GM19239 (cell line): ENCODE measurements around the gene FXYD6.

Experiments
- DNase-seq: peaks from one replicate; pipeline ENCODE4 v3.0.0; 2011; ENCODE audit warnings: low spot score; ENCODE audit not compliant: insufficient read length
- FAIRE-seq: peaks from 2 replicates; lab custom pipeline; 2011; peaks lifted over from hg19 to GRCh38; lab: Jason Lieb, UNC

The FXYD6 gene

DNA sequence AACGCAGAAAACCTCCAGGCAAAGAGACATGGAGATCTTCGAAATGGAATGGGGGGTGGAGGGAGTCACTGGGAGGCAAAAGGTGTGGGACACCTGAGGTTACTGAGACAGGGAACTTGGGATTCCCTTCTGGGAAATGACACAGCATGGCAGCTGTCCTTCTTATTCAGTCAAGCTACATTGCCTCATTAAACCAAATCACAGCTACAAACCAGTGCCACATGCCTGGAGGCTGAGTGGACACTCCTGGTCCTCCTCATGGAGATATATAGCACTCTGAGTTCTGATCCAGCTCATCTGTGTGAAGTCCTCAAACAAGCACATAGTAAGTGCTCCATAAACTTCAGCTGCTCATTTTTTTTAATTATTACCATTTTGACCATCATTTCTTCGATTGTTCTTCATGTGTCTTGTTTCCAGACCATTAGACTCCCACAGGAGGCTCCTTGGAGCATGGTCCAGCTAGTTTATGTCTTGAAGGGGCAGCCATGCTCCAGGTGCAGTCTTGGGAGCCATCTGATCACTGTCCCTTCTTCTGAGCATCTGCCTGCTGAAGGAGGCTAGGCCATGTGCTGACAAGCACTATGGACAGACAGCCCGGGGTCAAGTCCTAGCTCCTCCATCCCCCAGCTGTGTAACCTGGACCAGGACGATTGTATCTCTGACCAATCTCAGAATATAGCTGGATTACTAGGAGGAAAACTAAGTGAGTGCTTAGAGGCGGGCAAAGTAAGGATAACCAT lies 42.2 kb downstream of the FXYD6 start:
- FAIRE-seq (no peak), DNase-seq (no peak)

DNA sequence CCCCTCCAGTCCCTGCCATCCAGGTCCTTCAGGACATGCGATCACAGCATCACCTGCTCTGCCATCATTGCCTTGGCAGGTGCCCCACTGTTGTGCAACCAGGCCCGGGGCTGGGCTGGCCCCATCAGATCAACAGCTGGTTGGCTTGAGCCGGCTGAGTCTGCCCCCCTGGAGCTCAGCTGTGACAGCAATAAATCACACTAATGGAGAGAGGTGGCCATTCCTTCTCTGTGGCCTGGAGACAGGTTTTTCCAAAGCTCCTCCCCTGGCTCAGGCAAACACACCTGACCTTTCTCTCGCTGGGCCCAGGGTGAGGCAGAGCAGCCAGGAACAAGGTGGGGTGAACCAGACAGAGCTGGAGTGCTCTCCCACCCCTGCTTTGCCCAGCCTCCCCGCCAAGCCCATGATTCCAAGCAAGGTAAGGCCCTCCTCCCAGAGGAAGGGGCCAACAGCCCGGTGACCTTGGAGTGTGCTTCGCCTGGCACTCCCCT lies 43.0 kb downstream of the FXYD6 start:
- no peak for FAIRE-seq
- DNase-seq: no peak

DNA sequence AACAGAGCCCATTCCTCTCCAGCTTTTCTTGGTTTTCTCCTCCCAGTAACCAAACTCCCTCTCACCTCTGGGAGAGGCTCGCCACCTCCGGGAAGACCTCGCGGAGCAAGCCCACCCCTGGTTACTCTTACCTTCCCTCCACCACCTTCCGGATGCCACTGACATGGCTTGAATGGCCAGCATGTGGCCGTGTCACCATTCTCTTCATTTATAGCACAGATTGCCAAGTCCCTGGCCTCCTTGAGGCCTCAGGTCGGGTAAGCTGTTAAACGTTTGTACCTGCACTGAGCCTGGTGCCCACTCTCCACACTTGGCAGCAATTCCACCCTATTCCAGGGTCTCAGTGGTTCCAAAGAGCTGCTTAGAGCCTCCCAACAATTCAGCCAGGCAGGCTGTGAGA lies 43.9 kb downstream of the FXYD6 start:
- no peak for DNase-seq
- FAIRE-seq: no peak

DNA sequence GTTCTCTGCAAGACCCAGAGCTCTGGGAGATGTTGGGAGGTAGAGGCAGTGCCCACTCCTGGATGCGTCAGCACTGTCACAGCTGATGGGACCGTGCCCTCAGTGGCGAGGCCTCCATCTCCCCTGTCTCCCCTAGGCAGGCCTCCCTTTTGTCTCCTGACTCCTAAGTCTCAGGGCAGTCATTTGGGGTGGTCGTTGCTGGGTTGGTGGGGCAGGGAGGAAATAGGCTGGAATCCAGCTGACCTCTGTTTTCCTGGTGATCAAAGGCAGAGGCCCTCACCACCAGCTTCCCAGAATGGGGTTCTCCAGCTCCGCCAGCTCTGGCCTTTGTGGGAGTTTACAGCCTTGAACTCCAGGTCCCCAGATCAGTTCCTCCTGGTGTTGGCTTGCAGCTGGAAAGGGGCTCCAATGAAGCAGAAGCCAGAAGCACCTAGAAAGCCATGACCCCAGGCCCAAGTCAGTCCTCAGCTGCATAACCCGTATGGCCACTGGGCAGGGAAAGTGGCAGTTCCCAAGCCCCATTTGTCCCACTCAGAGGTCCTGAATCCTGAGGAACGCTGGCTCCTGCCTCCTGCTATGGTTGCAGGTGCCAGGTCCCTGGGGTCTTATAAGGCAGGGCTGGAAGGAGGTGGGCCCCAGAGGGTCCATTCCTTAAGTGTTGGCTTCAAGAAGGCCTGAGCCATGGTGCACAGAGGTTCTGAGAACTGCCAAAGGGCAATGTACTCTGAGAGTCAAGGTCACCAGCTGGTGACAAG lies 44.6 kb downstream of the FXYD6 start:
- FAIRE-seq: no peak
- no peak for DNase-seq

DNA sequence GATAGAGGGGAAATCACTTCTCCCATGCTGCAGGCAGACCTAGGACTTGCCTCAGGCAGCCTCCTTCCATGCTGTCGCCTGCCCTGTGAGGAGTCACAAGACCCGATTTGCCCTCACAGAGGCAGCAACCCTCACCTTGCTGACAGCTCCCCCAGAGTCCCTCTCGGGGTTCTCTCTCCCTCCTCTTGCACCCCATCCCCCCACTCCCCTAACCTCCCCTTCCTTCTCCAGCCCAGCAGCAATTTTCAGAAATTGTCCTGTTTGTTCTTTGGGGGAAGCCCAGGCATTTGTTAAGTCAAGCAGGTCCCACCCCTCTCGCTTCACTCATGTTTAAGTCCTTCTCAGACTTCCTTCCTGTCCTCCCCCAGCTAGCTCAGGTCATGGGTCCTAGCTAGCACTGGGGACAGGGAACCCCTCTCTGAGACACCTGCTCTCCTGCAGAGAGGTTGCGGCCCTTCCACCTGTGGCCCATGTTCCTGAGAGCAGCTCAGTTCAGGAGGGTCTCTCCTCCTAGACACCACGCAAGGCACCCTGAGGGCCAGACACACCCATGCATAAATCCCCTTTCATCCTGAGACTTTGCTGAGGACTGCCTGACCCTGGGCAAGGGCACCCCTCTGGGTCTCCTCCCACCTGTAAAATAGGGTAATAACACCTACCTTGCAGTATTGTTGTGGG lies 45.6 kb downstream of the FXYD6 start:
- FAIRE-seq (peak; percentile 66), DNase-seq (no peak)

DNA sequence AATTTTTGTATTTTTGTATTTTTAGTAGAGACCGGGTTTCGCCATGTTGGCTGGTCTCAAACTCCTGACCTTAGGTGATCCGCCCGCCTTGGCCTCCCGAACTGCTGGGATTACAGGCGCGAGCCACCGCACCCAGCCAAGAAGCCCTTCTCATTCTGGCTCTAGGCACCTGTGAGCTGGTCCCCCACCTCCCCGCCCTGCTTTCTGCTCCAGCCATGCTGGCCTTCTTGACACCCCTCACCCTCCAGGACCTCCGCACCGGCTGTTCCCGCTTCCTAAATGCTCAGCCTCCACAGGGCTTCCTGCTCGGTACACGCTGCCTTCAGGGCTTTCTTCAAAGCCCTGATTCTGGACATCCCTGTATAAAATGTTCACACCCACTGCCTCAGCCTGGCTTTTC lies 46.4 kb downstream of the FXYD6 start:
- FAIRE-seq: no peak
- no peak for DNase-seq

DNA sequence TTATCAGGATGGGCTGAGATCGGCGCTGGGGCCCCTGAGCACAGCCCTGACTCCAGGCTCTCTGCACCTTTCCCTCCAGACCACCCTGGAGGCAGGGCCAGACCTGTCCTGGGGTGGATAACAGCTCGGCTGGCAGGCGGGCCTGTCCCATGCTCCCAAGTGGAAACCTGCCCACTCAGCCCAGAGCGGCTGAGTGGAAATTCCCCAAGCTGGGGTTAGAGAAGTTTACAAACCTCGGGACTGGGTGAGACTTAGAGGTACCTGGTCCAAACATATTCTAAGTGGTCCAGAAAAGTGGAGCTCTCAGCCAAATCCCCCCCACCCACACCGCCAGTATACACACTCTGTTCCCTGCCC lies 47.1 kb downstream of the FXYD6 start:
- DNase-seq: no peak
- FAIRE-seq: peak; percentile 18

DNA sequence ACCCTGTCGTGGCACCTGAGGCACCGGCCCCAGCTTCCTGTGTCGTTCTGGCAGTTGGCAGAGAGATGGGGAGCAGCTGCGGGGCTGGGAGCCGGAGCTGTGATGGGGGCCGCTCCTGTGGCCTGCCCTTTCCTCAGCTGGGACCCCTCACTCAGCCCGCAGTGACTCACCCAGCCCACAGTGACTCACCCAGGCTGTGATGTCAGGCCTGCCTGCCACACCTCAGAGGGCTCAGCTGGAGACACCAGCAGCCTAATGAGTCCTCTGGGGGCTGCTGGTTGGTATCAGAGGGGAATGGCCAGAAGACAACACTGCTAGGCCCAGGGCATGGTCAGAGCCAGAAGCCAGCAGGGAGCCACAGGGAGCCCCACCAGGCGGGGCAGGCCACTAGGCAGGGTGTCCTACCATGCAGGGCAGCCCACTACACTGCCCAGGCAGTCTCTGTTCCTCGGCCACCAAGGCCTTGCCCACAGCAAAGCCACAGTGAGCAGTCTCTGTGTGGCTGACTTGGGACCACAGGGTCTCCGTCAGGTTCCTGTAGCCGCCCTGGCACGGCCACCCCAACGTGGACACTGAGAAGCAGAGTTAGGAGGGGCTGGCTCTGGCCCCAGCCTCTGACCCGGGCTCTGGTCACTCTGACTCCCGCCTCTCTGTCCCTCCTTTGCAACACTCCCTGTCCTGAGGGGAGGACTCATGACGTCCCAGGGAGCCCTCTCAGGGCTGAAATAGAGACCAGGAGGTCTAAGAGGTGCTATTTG lies 47.7 kb downstream of the FXYD6 start:
- no peak for DNase-seq

DNA sequence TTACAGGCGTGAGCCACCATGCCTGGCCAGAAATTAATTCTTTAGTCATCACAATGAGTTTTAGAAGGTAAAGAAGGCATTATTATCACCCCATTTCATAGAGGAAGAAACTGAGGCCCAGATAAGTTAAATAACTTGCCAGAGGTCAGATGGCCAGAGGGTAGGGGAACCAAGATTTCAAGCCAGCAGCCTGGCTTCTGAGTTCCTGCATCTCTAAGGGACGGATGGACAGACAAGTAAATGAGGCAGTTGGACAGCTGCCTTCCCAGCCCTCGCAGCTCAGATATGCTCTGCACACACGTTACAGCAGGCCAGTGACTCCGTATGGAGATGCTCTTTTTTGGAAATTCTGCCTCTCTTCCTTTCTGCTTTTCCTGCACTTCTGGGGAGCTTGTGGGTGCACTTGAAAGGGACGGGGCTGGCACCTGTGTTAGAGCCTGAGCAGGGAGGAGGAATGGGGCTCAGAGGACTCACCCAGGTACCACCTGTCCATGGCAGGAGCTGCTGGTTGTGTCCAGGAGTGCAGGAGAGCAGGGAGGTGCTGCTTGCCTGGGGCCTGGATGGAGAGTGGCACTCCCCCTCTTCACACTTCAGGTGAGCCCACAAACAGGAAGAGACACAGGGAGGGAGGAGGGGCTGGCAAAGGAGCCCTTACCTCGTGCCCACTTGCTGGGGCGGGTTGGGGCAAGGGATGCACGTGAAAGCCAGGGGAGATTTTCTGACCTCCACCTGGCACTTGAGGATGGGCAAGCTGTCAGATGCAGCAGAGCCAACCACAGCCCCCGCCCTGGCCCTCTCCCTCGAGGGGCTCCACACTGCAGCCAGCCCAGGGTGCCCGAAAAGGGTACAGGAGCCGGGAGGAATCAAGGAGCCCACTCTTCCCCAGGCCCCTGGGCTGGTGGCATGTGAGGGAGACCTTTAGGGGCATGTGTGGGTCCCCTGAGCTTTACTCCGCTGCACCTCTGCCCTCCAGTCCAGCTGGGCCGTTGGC lies 48.6 kb downstream of the FXYD6 start:
- DNase-seq (no peak), FAIRE-seq (no peak)

More for the DNA sequence above, 47.7 kb downstream of the FXYD6 start:
- peak; percentile 33 for FAIRE-seq

DNA sequence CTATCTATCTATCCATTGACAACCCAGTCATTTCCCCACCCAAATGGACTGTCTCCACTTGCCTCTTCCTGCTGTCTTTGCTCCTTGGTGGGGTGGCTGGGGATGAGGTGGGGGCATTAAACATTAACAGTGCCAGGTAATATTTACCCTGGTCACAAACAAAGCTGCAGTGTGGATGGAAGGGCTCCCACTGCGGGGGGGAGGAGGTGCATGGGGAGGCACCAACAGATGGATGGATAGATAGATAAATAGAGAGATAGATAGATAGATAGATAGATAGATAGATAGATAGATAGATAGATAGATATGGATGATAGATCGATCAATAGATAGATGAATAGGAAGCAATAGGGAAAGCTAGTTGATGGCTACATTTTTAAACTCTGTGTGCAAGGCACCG lies 49.6 kb downstream of the FXYD6 start:
- DNase-seq (no peak), FAIRE-seq (peak; percentile 47)

DNA sequence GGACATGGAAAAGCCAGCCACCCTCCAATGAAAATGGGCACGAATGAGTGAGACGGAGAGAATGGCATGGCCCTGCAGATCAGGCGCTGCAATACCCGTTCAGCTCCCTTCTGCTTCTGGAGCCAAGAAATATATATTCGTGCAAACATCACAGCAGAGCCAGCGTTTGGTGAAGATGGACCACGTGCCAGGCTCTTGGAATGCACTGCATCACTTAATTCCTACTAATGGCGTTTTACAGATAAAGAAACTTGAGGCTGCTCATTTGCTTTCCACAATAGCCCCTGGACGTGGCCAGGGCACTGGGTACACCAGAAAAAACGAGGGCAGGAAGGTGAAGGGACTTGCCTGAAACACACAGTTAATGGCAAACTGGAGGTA lies 50.3 kb downstream of the FXYD6 start:
- DNase-seq: no peak
- FAIRE-seq: peak; percentile 62

DNA sequence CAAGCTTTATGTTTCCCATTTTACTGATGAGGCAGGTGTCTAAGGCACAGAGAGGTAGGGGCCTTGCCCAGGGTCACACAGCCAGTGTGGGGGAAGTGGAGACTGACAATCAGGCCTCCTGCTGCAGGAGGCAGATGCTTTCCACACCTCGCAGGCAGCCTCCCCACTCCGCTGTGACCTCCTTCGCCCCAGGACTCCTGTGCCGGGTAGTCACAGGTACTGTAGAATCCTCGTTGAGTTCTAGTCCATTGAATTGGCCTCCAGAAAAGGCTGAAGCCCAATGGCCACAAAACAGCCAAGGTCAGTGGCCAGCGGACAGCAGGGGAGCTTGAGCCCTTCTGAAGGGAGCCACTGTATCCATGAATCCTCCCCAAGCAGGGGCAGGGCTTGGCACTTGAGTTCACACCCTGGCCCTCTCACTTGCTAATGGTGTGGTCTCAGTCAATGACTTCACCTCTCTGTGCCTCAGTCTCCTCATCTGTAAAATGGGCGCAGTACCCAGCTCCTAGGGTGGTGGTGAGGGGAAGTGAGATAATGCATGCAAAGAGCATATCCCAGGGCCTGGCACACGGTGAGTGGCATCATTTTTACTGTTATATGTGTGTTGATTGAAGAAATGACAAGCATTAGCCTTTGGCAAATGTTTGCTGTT lies 50.8 kb downstream of the FXYD6 start:
- FAIRE-seq: no peak
- no peak for DNase-seq

DNA sequence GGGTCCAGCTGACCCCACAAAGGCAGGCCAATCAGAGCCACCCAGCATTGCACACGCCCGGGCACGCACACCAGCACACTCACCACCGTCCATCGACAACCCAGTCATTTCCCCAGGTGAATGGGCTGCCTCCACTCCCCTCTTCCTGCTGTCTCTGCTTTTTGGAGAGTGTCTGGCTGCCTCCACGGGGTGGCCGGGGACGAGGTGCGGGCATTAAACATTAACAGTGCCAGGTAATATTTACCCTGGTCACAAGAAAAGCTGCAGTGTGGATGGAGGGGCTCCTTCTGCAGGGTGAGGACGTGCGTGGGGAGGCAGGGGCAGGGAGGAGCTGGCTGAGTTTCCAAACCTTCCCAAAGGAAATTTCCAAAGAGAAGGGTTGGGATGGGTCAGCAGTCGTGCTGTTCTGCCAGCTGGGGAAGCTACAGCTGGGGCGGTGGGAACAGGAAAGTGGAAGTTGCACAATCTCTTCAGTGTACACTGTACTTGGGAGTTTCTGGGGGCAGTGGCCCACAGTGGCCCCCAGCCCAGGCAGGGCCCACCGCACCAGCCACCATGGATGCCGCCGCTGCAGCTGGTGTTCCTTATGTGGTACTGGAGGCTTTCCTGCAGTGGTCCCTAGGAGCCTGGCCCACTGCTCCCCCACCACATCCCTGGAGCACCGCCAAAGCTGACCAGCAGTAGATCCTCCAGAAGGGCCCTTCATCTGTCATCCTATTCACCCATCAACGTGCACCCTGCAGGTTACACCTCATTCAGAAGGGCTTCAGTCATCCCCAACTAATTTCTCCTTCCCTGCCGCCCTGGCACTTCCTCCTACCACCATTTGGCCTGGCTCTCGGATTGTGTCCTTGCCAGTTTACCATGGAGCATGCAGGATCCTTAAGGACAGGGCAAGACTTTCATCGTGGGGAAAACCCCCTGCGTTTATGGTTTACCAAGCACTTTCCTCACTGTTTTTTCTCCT lies 51.6 kb downstream of the FXYD6 start, which contains the start of gene FXYD2:
Gene FXYD2, minus strand, starts transcription at position 174 of the 967 bp plus-strand sequence. Its CDS starts 66 bp downstream, at position 108.
- FAIRE-seq (peak; percentile 44), DNase-seq (no peak)

DNA sequence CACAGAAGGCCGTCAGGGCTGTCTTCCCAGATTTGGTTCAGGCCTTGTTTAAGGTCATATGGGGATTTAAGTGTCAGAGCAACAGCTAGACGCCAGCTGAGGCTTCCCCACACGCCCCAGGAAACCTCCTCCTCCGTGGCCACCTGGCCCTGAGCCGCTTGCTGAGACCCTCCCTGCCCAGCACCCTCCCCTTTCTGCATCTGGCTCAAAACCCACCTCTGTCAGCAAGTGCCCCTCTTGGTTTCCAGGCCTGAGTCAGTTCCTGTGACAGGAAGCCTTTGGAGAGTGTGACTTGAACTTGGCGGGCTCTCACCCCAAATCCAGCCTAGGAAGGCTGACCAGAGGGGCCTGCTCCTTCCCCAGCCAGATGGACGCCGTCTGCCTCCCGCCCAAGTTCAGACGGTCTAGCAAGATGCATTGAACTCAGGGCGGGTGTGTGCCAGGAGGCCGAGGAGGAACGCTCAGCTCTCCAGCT lies 52.5 kb downstream of the FXYD6 start:
- DNase-seq: no peak
- peak; percentile 63 for FAIRE-seq

DNA sequence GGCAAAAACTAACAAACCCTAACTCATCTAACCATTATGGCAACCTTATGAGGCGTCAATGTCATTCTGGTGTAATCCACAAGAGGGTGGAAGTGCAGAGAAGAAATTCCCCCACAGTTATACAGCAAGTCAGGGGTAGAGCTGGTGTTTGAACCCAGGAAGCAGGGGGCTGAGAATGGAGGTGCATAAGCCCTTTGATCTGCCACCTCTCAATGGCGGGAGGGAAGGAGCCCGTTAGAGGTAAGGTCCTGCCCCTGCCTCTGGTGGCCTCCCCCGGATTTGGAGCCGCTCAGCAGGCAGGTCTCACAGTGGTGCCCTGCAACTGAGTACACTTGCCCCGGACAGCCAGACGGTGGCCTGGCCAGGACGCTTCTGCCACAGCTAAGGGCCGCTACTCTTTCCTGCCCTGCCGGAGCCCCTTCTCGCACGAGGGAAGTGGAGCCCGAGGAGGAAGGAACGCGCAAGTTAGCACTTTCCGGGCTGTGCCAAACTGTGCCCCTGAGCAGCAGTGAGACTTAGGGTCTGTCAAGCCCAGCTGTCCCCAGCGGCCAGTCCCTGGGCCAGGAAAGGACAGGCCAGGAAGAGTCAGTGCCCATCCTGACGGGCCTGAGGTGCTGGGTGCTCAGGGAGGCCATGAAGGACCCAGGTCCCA lies 53.0 kb downstream of the FXYD6 start:
- DNase-seq (no peak), FAIRE-seq (peak; percentile 75)

DNA sequence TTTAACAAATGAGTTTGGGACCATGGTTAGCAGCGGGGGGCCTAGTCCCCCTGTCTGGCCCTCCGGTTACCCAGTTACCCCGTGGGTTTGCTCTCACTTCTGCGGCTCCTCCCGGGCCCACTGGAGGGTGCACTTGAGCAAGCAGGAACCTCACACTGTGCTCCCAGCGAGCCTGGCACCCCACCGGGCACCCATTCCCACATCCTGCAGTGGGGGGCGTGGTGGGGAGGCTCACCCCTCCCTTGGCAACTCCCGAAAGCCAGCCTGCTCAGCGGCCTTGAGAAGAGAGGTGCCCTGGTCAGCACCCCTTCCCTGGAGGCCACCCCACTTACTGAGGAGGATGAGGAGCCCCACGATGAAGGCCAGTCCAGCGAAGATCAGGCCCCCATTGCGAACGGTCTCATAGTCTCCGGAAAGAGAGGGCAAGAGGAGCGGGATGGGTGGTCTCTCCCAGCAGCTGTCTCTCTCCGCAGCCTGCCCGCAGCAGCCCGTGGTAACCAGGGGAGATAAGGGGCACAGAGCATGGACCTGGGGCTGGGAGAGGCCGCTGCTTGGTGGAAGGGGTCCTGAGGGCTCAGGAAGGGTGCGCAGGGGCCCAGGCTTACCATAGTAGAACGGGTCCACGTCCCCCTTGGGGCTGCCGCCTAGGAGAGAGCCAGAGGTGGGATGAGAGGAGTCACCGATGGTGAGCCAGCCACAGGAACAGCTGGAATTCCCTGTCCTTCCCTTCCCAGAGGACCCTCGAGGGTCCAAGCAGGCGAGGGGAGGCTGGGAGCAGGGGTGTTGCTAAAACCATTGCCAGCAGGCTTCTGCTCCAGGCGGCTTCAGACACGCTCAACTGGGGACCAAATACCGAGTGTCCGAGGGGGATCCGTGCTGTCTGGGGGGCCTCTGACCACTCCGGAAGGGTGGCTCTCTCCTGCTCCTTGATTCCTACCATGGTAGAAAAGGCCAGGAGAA lies 54.1 kb downstream of the FXYD6 start:
- no peak for FAIRE-seq
- no peak for DNase-seq
